Spleen (tissue), 11 donors: Measurements from ENCODE around the gene TPTE2. TPM values are rescaled to one million over a fixed set of nuclear protein-coding genes. Genes with fewer than 3 reads are reported as not detected.
A peak's percentile ranks its signal among the peaks of the same experiment; 100 is the strongest.

Source experiments
- DNase-seq: peaks from one replicate; pipeline ENCODE4 v3.0.0-alpha.2; 2020
- H3K27ac ChIP-seq, 8 donors: fragments of 200-600 bp; sonication (generic) in 7 of 8; 1 replicate in 4 of 8; 2 replicates in 4 of 8; pipeline versions ENCODE4 v1.5.0 to v1.8.0; 2016 to 2021; ENCODE audit warnings: inconsistent platforms in 4 of 8, mild to moderate bottlenecking in 4 of 8, moderate library complexity in 1 of 8
- H3K27me3 ChIP-seq, 7 donors: fragments of 200-600 bp; sonication (generic) in 6 of 7; replicated peaks in 1 of 7; 1 replicate in 4 of 7; 2 replicates in 3 of 7; pipeline versions ENCODE4 v1.5.0 to v1.8.0; 2016 to 2021; ENCODE audit warnings: inconsistent platforms in 3 of 7, mild to moderate bottlenecking in 1 of 7
- H3K36me3 ChIP-seq, 6 donors: fragments of 200-600 bp; sonication (generic) in 5 of 6; 1 replicate in 4 of 6; 2 replicates in 2 of 6; pipeline versions ENCODE4 v1.5.0 to v1.8.0; 2016 to 2021; ENCODE audit warnings: inconsistent platforms in 2 of 6
- H3K4me1 ChIP-seq, 6 donors: fragments of 200-600 bp; sonication (generic) in 5 of 6; 1 replicate in 3 of 6; 2 replicates in 3 of 6; pipeline versions ENCODE4 v1.5.0 to v1.8.0; 2016 to 2021; ENCODE audit warnings: inconsistent platforms in 3 of 6
- H3K4me3 ChIP-seq, 8 donors: fragments of 200-600 bp; sonication (generic) in 7 of 8; 1 replicate in 4 of 8; 2 replicates in 4 of 8; pipeline versions ENCODE4 v1.5.0 to v1.8.0; 2016 to 2021; ENCODE audit warnings: inconsistent platforms in 4 of 8, mild to moderate bottlenecking in 4 of 8, moderate library complexity in 2 of 8
- H3K9me3 ChIP-seq, 8 donors: fragments of 200-600 bp; sonication (generic) in 7 of 8; 1 replicate in 4 of 8; 2 replicates in 4 of 8; pipeline versions ENCODE4 v1.5.0 to v1.8.0; 2016 to 2021; ENCODE audit warnings: inconsistent platforms in 4 of 8
- CTCF ChIP-seq, 11 experiments: fragments of 200-600 bp in 7 of 11; fragments of 450-650 bp in 4 of 11; sonication (generic) in 4 of 11; IDR thresholded peaks in 8 of 11; conservative IDR thresholded peaks in 3 of 11; 1 replicate in 7 of 11; 2 replicates in 4 of 11; pipeline versions ENCODE4 v1.4.0 to v1.8.0; 2016 to 2021; ENCODE audit warnings: antibody characterized with exemption in 11 of 11, inconsistent platforms in 4 of 11, mild to moderate bottlenecking in 1 of 11
- POLR2A ChIP-seq, 3 donors: fragments of 450-650 bp; IDR thresholded peaks; one replicate each; pipeline ENCODE4 v1.5.1; 2017; ENCODE audit warnings: antibody characterized with exemption in 3 of 3, mild to moderate bottlenecking in 1 of 3
- POLR2AphosphoS5 ChIP-seq, 3 donors: sonication (generic); formaldehyde crosslinking; IDR thresholded peaks; one replicate each; pipeline ENCODE4 v1.5.1; 2017; ENCODE audit warnings: antibody characterized with exemption in 3 of 3
- WGBS, 5 donors: extraction: QIAGEN DNeasy Blood & Tissue Kit in 3 of 5; methylation state at CpG; one replicate each; pipeline versions ENCODE4 v1.1.5 to v1.1.7; 2013 to 2018; 5-methylcytosine and 5-hydroxymethylcytosine counted together
- intact Hi-C: fragments of 100-400 bp; cut with DNase I; formaldehyde crosslinking; loops from one replicate; pipeline ENCODE4 v1.15.0; 2023; ENCODE audit warnings: low total_unique reads
- polyA plus RNA-seq, 3 donors: library from polyadenylated mRNA; stranded (reverse); fragments of 200-250 nt; gene quantifications; one replicate each; pipeline ENCODE4 v1.2.1, GENCODE V29; 2013
- total RNA-seq, 7 donors: library from RNA; depleted of rRNA in 3 of 7; stranded (reverse); fragments of >200 nt in 3 of 7; fragmentation: NEBNext Ultra II Directional in 4 of 7; extraction: Animal tissue kit (Norgen Biotek cat#: 25700) in 4 of 7; gene quantifications; one replicate each; pipeline versions ENCODE4 v1.1.0 to v1.2.1, GENCODE V29; 2016 to 2021
- donor health status: healthy with polysubstance abuse.
- donor health status: DM: no; HTN: no; CAD: no; lungs with moderate emphysema.
- donor health status: DM: no; HTN: no; CAD: no.
- donor health status: Bipolar disorder and iron deficiency.
- donor health status: healthy.
- donor health status: DM: no; HTN: no; CAD: no.
- donor health status: DM: yes; HTN: yes; CAD: no.

The TPTE2 gene
- total and polyA plus RNA-seq, 10 donors: 0.17 to 1.4 (median 0.26) TPM; not detected in 2

GRCh38 chr13:19605161-19605955 lies 44.0 kb upstream of the TPTE2 start:
- 93 to 95% (median 94%) methylated on average over 7 of the region's 7 CpGs for WGBS, 5 donors
- intact Hi-C loops: no loop called here

GRCh38 chr13:19604306-19604705 lies 43.0 kb upstream of the TPTE2 start:
- WGBS, 5 donors: 76 to 90% (median 88%) methylated on average over 6 of the region's 6 CpGs
- intact Hi-C loops: no loop called here
- Histone ChIP-seq H3K4me1 (peaks cover 0 to 16% (median 13%) of the 10 kb centered on the region in 6 donors), H3K27me3 (peaks cover 0 to 43% (median 23%) of the 10 kb centered on the region in 7 donors), H3K9me3 (peaks cover 0 to 13% (median 8%) of the 10 kb centered on the region in 8 donors), H3K27ac (no peak overlapping the region), H3K36me3 (no peaks in the 10 kb centered on the region), H3K4me3 (no peak overlapping the region)
- no peak for TF ChIP-seq POLR2A (IDR thresholded peaks at IDR 0.05)
- no peak for TF ChIP-seq POLR2AphosphoS5 (IDR thresholded peaks at IDR 0.05)
- TF ChIP-seq CTCF (IDR thresholded peaks at IDR 0.05 in 8 of 11, conservative IDR thresholded peaks at IDR 0.05 in 3 of 11): no peak
- no peak for DNase-seq

More at GRCh38 chr13:19605161-19605955, 44.0 kb upstream of the TPTE2 start:
- no peaks in the 10 kb centered on the region for H3K36me3 ChIP-seq
- H3K4me1 ChIP-seq: peaks cover 0 to 16% (median 13%) of the 10 kb centered on the region in 6 donors
- no peak for TF ChIP-seq POLR2AphosphoS5 (IDR thresholded peaks at IDR 0.05)
- TF ChIP-seq CTCF (IDR thresholded peaks at IDR 0.05 in 8 of 11, conservative IDR thresholded peaks at IDR 0.05 in 3 of 11): no peak
- TF ChIP-seq POLR2A (IDR thresholded peaks at IDR 0.05): no peak
- H3K27me3 ChIP-seq: peaks cover 0 to 35% (median 23%) of the 10 kb centered on the region in 7 donors
- no peak overlapping the region for H3K4me3 ChIP-seq
- H3K27ac ChIP-seq: no peak overlapping the region
- no peak for DNase-seq
- H3K9me3 ChIP-seq: peaks cover 0 to 13% (median 8%) of the 10 kb centered on the region in 8 donors

- Histone ChIP-seq H3K36me3 (no peaks in the 10 kb centered on the region), H3K9me3 (peaks cover 0 to 13% (median 8%) of the 10 kb centered on the region in 8 donors), H3K27me3 (peaks cover 0 to 62% (median 23%) of the 10 kb centered on the region in 7 donors), H3K27ac (no peak overlapping the region), H3K4me1 (peaks cover 0 to 16% (median 13%) of the 10 kb centered on the region in 6 donors), H3K4me3 (peak overlapping the region; percentile 31 to 77 (median 52))
- TF ChIP-seq POLR2AphosphoS5 (IDR thresholded peaks at IDR 0.05) (no peak), CTCF (IDR thresholded peaks at IDR 0.05 in 8 of 11, conservative IDR thresholded peaks at IDR 0.05 in 3 of 11) (peak in 3 of 11 experiments; percentile 19 to 30 (median 28)), POLR2A (IDR thresholded peaks at IDR 0.05) (no peak)
- peak; percentile 82 for DNase-seq
- intact Hi-C loops: no loop called here
- WGBS, 5 donors: 2 to 11% (median 2%) methylated on average over 15 to 108 of the region's 108 CpGs
These were observed 40.7 kb upstream of the TPTE2 start for GRCh38 chr13:19601749-19602725.
